ENCODE measurements around the gene LUM. TPM values are rescaled to one million over a fixed set of nuclear protein-coding genes. Genes with fewer than 3 reads are reported as not detected.

Gene LUM
- polyA plus RNA-seq, 1 experiment: 307 TPM

- ChIA-PET CTCF (no interaction called here), POLR2A (no interaction called here)
- DNase-seq (ENCODE audit: low read depth, low spot score): no peak
- TF ChIP-seq, protein P1, sequence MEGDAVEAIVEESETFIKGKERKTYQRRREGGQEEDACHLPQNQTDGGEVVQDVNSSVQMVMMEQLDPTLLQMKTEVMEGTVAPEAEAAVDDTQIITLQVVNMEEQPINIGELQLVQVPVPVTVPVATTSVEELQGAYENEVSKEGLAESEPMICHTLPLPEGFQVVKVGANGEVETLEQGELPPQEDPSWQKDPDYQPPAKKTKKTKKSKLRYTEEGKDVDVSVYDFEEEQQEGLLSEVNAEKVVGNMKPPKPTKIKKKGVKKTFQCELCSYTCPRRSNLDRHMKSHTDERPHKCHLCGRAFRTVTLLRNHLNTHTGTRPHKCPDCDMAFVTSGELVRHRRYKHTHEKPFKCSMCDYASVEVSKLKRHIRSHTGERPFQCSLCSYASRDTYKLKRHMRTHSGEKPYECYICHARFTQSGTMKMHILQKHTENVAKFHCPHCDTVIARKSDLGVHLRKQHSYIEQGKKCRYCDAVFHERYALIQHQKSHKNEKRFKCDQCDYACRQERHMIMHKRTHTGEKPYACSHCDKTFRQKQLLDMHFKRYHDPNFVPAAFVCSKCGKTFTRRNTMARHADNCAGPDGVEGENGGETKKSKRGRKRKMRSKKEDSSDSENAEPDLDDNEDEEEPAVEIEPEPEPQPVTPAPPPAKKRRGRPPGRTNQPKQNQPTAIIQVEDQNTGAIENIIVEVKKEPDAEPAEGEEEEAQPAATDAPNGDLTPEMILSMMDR (IDR thresholded peaks at IDR 0.05; ENCODE audit: low read depth, low read length): no peak
- no peaks in the 10 kb centered on the region for H3K27me3 ChIP-seq (ENCODE audit: control insufficient read depth, insufficient read depth, low read length)
- no peak overlapping the region for H3K4me3 ChIP-seq (ENCODE audit: low read depth, low read length)
- H3K27ac ChIP-seq (ENCODE audit: low read depth, low read length): no peak overlapping the region
- H3K9me3 ChIP-seq (ENCODE audit: control insufficient read depth, insufficient read depth, low read length): no peaks in the 10 kb centered on the region
Observed at GRCh38 chr12:91103101-91103500, 8.2 kb downstream of the LUM start.

- H3K27me3 ChIP-seq (ENCODE audit: control insufficient read depth, insufficient read depth, low read length): no peaks in the 10 kb centered on the region
- CTCF ChIA-PET: interaction anchor here (0.6 to 1.1 kb wide), 2 partner anchors 123 kb away, joined by 5 to 6 read pairs; no protein-coding TSS in a partner anchor
- no peak overlapping the region for H3K27ac ChIP-seq (ENCODE audit: low read depth, low read length)
- POLR2A ChIA-PET: no interaction called here
- TF ChIP-seq, protein P1 (IDR thresholded peaks at IDR 0.05; ENCODE audit: low read depth, low read length): no peak
- DNase-seq (ENCODE audit: low read depth, low spot score): no peak
- H3K4me3 ChIP-seq (ENCODE audit: low read depth, low read length): no peak overlapping the region
- H3K9me3 ChIP-seq (ENCODE audit: control insufficient read depth, insufficient read depth, low read length): no peaks in the 10 kb centered on the region
Observed at GRCh38 chr12:91100906-91101305, 10.4 kb downstream of the LUM start.

GRCh38 chr12:91099836-91100235 is 11.5 kb downstream of the LUM start:
- ChIA-PET CTCF (interaction anchor here (0.8 to 2.4 kb wide), 3 partner anchors 9 to 121 kb away, joined by 3 to 21 read pairs (median 3); no protein-coding TSS in a partner anchor), POLR2A (interaction anchor here (1.0 to 1.3 kb wide), 2 partner anchors 9 to 256 kb away, joined by 3 to 4 read pairs; no protein-coding TSS in a partner anchor)
- Histone ChIP-seq H3K4me3 (ENCODE audit: low read depth, low read length) (no peak overlapping the region), H3K27ac (ENCODE audit: low read depth, low read length) (no peak overlapping the region), H3K9me3 (ENCODE audit: control insufficient read depth, insufficient read depth, low read length) (no peaks in the 10 kb centered on the region), H3K27me3 (ENCODE audit: control insufficient read depth, insufficient read depth, low read length) (no peaks in the 10 kb centered on the region)
- no peak for DNase-seq (ENCODE audit: low read depth, low spot score)
- TF ChIP-seq, protein P1 (IDR thresholded peaks at IDR 0.05; ENCODE audit: low read depth, low read length): no peak

GRCh38 chr12:91099341-91099740 is 12.0 kb downstream of the LUM start:
- TF ChIP-seq, protein P1 (IDR thresholded peaks at IDR 0.05; ENCODE audit: low read depth, low read length): no peak
- H3K9me3 ChIP-seq (ENCODE audit: control insufficient read depth, insufficient read depth, low read length): no peaks in the 10 kb centered on the region
- ChIA-PET CTCF (interaction anchor here (0.8 to 2.4 kb wide), 3 partner anchors 10 to 121 kb away, joined by 3 to 21 read pairs (median 3); no protein-coding TSS in a partner anchor), POLR2A (interaction anchor here (1.0 to 1.3 kb wide), 2 partner anchors 9 to 256 kb away, joined by 3 to 4 read pairs; no protein-coding TSS in a partner anchor)
- no peaks in the 10 kb centered on the region for H3K27me3 ChIP-seq (ENCODE audit: control insufficient read depth, insufficient read depth, low read length)
- H3K4me3 ChIP-seq (ENCODE audit: low read depth, low read length): no peak overlapping the region
- DNase-seq (ENCODE audit: low read depth, low spot score): no peak
- H3K27ac ChIP-seq (ENCODE audit: low read depth, low read length): no peak overlapping the region

- Histone ChIP-seq H3K27me3 (ENCODE audit: control insufficient read depth, insufficient read depth, low read length) (no peaks in the 10 kb centered on the region), H3K9me3 (ENCODE audit: control insufficient read depth, insufficient read depth, low read length) (no peaks in the 10 kb centered on the region), H3K27ac (ENCODE audit: low read depth, low read length) (no peak overlapping the region), H3K4me3 (ENCODE audit: low read depth, low read length) (no peak overlapping the region)
- POLR2A ChIA-PET: interaction anchor here (0.6 to 1.3 kb wide), 3 partner anchors 8 to 257 kb away, joined by 3 to 4 read pairs (median 3); no protein-coding TSS in a partner anchor
- TF ChIP-seq, protein P1 (IDR thresholded peaks at IDR 0.05; ENCODE audit: low read depth, low read length): no peak
- peak; percentile 78 for DNase-seq (ENCODE audit: low read depth, low spot score)
- CTCF ChIA-PET: interaction anchor here (1.1 to 2.4 kb wide), 2 partner anchors 10 to 13 kb away, joined by 3 to 21 read pairs; no protein-coding TSS in a partner anchor
Observed at GRCh38 chr12:91098941-91099340, 12.4 kb downstream of the LUM start.
